Thoracic aorta (tissue), 2 donors: ENCODE data around the gene EEA1. TPM values are rescaled to one million over a fixed set of nuclear protein-coding genes. Genes with fewer than 3 reads are reported as not detected.

Experiments used
- ATAC-seq: fragments of 150-250 bp; one replicate; pipeline ENCODE4 v1.8.0; 2017; ENCODE audit warnings: low read depth; ENCODE audit not compliant: insufficient number of reproducible peaks, low FRiP score
- DNase-seq: peaks from one replicate; pipeline ENCODE4 v3.0.0-alpha.2; 2020; ENCODE audit warnings: low spot score
- H3K27ac ChIP-seq, 2 donors: fragments of 200-600 bp; sonication (generic); 1 replicate in 1 of 2; 2 replicates in 1 of 2; pipeline ENCODE4 v1.5.1; 2016; ENCODE audit warnings: mild to moderate bottlenecking in 2 of 2, moderate library complexity in 2 of 2
- H3K27me3 ChIP-seq: fragments of 200-600 bp; sonication (generic); replicated peaks from 2 replicates; pipeline ENCODE4 v1.6.0; 2016; ENCODE audit warnings: mild to moderate bottlenecking; ENCODE audit not compliant: insufficient read depth
- H3K36me3 ChIP-seq: fragments of 200-600 bp; sonication (generic); one replicate; pipeline ENCODE4 v1.5.1; 2016
- H3K4me1 ChIP-seq, 2 donors: fragments of 200-600 bp; sonication (generic); 1 replicate in 1 of 2; 2 replicates in 1 of 2; pipeline versions ENCODE4 v1.5.1 to v1.6.0; 2016; ENCODE audit warnings: low read depth in 2 of 2, mild to moderate bottlenecking in 1 of 2; ENCODE audit not compliant: control insufficient read depth in 1 of 2
- H3K4me3 ChIP-seq: fragments of 200-600 bp; sonication (generic); 2 replicates; pipeline ENCODE4 v1.5.1; 2016; ENCODE audit warnings: mild to moderate bottlenecking
- H3K9me3 ChIP-seq: fragments of 200-600 bp; sonication (generic); 2 replicates; pipeline ENCODE4 v1.5.1; 2016
- total RNA-seq, 2 donors: library from RNA; depleted of rRNA; stranded (reverse); fragments of >200 nt; gene quantifications; one replicate each; pipeline versions ENCODE4 v1.1.0 to v1.2.3, GENCODE V29; 2016
- TF ChIP-seq, protein P1 (sequence below): fragments of 200-600 bp; sonication (generic); IDR thresholded peaks from one replicate; pipeline ENCODE4 v1.5.1; 2019; ENCODE audit warnings: antibody characterized with exemption

The EEA1 gene
- total RNA-seq, 2 donors from 2014 or later: 19.1 to 40.1 TPM

DNA sequence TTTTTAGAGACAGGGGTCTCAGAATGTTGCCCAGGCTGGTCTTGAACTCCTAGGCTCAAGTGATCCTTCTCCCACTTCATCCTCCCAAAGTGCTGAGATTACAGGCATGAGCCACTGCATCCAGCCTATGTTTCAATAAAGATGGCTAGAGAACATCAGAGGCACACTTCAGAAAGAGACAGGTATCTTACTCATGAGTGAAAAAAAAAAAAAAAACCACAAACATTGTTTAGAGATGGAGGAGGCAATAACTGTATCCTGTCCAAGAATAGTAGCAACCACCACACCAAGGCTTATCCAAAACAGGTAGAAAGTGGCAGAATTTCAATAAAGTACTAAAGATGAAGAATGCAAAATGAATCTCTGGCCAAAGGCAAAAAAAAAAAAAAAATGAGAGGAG is 30.3 kb downstream of the EEA1 start:
- Histone ChIP-seq H3K27me3 (no peaks in the 10 kb centered on the region), H3K4me3 (no peak overlapping the region), H3K36me3 (no peaks in the 10 kb centered on the region), H3K27ac (peak overlapping the region; percentile 84 to 85), H3K4me1 (peaks cover 11 to 33% of the 10 kb centered on the region in 2 donors), H3K9me3 (no peaks in the 10 kb centered on the region)
- DNase-seq (no peak), ATAC-seq (no peak)
- TF ChIP-seq, protein P1, sequence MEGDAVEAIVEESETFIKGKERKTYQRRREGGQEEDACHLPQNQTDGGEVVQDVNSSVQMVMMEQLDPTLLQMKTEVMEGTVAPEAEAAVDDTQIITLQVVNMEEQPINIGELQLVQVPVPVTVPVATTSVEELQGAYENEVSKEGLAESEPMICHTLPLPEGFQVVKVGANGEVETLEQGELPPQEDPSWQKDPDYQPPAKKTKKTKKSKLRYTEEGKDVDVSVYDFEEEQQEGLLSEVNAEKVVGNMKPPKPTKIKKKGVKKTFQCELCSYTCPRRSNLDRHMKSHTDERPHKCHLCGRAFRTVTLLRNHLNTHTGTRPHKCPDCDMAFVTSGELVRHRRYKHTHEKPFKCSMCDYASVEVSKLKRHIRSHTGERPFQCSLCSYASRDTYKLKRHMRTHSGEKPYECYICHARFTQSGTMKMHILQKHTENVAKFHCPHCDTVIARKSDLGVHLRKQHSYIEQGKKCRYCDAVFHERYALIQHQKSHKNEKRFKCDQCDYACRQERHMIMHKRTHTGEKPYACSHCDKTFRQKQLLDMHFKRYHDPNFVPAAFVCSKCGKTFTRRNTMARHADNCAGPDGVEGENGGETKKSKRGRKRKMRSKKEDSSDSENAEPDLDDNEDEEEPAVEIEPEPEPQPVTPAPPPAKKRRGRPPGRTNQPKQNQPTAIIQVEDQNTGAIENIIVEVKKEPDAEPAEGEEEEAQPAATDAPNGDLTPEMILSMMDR: no peak

GRCh38 chr12:92897844-92898243 is 31.3 kb downstream of the EEA1 start:
- H3K4me3 ChIP-seq: no peak overlapping the region
- no peaks in the 10 kb centered on the region for H3K9me3 ChIP-seq
- peak overlapping the region; percentile 64 to 85 for H3K27ac ChIP-seq
- TF ChIP-seq, protein P1: no peak
- no peak for DNase-seq
- H3K27me3 ChIP-seq: no peaks in the 10 kb centered on the region
- peaks cover 11 to 33% of the 10 kb centered on the region in 2 donors for H3K4me1 ChIP-seq
- no peaks in the 10 kb centered on the region for H3K36me3 ChIP-seq
- ATAC-seq: no peak

DNA sequence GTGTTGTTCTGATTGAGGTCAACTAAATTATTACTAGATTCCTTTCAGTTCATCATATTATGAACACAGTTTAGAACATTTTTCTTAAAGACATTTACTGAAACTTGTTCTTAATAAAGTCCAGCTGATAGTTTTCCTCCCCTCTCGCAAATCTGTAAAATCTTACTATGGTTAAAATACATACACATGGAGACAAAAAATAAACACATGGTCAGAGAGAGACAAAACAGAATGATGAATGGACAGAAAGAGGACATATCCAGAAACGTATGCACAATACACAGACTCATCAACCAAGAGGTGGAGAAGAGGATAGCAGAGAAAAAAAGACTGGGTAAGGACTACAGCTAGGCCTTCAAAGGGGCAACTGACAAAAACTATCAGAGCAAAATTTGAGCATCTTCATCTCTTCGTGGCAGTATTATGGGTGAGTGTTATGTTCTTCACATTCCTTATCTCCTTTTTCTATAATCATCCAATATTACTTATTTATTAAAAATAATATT is 38.4 kb downstream of the EEA1 start:
- DNase-seq: no peak
- H3K36me3 ChIP-seq: no peaks in the 10 kb centered on the region
- H3K4me3 ChIP-seq: no peak overlapping the region
- no peaks in the 10 kb centered on the region for H3K9me3 ChIP-seq
- TF ChIP-seq, protein P1: no peak
- no peaks in the 10 kb centered on the region for H3K27me3 ChIP-seq
- H3K27ac ChIP-seq: no peak overlapping the region
- ATAC-seq: no peak
- no peaks in the 10 kb centered on the region for H3K4me1 ChIP-seq

- H3K9me3 ChIP-seq: no peaks in the 10 kb centered on the region
- no peak for DNase-seq
- no peaks in the 10 kb centered on the region for H3K4me1 ChIP-seq
- TF ChIP-seq, protein P1: no peak
- ATAC-seq: no peak
- peaks cover 8% of the 10 kb centered on the region for H3K36me3 ChIP-seq
- H3K27ac ChIP-seq: no peak overlapping the region
- H3K4me3 ChIP-seq: no peak overlapping the region
- H3K27me3 ChIP-seq: no peaks in the 10 kb centered on the region
These were observed 43.0 kb downstream of the EEA1 start for GRCh38 chr12:92886131-92886530.

- no peaks in the 10 kb centered on the region for H3K9me3 ChIP-seq
- DNase-seq (no peak), ATAC-seq (no peak)
- H3K27me3 ChIP-seq: no peaks in the 10 kb centered on the region
- TF ChIP-seq, protein P1: no peak
- H3K4me3 ChIP-seq: no peak overlapping the region
- no peak overlapping the region for H3K27ac ChIP-seq
- H3K4me1 ChIP-seq: no peaks in the 10 kb centered on the region
- peaks cover 17% of the 10 kb centered on the region for H3K36me3 ChIP-seq
These were observed 49.3 kb downstream of the EEA1 start for GRCh38 chr12:92879698-92880322.
